ENCODE measurements around the gene GGT7.
"Not testable (repeated sequence)": the region's sequence is repeated elsewhere in the genome, so short reads cannot be mapped to it uniquely, and the experiment has no call there.

GGT7 gene

GRCh38 chr20:34907616-34908469 is 35.2 kb upstream of the GGT7 start:
- DNase-seq (ENCODE audit: extremely low spot score), result no peak
- ChIA-PET POLR2A (no interaction called here), CTCF (interaction anchor here (0.6 kb wide), 1 partner anchor 334 kb away, joined by 6 read pairs; no protein-coding TSS in a partner anchor)

GRCh38 chr20:34904202-34904621 is 31.6 kb upstream of the GGT7 start:
- ChIA-PET CTCF (no interaction called here), POLR2A (interaction anchor here (1.1 kb wide), 1 partner anchor 15 kb away, joined by 3 read pairs; no protein-coding TSS in a partner anchor)
- DNase-seq (ENCODE audit: extremely low spot score), result no peak
- TF ChIP-seq HDGF (IDR thresholded peaks at IDR 0.05; ENCODE audit: borderline replicate concordance) (no peak), PKNOX1 (IDR thresholded peaks at IDR 0.05) (no peak), NFRKB (IDR thresholded peaks at IDR 0.05) (no peak), SUZ12 (IDR thresholded peaks at IDR 0.05) (no peak), SP1 (IDR thresholded peaks at IDR 0.05) (no peak), BHLHE40 (IDR thresholded peaks at IDR 0.05; ENCODE audit: borderline replicate concordance) (no peak), ELF4 (IDR thresholded peaks at IDR 0.05) (no peak), ZNF384 (IDR thresholded peaks at IDR 0.05) (no peak), FOXK2 (IDR thresholded peaks at IDR 0.05) (no peak), LEF1 (IDR thresholded peaks at IDR 0.05; ENCODE audit: borderline replicate concordance) (no peak), L3MBTL2 (conservative IDR thresholded peaks at IDR 0.05) (no peak), ARNT (IDR thresholded peaks at IDR 0.05) (no peak), FOXM1 (IDR thresholded peaks at IDR 0.05; ENCODE audit: borderline replicate concordance) (no peak), TARDBP (IDR thresholded peaks at IDR 0.05) (no peak), FOXA1 (IDR thresholded peaks at IDR 0.05) (no peak), CTBP1 (IDR thresholded peaks at IDR 0.05; ENCODE audit: borderline replicate concordance) (no peak)

More at GRCh38 chr20:34907616-34908469, 35.2 kb upstream of the GGT7 start:
- TF ChIP-seq LEF1 (IDR thresholded peaks at IDR 0.05; ENCODE audit: borderline replicate concordance) (no peak), FOXK2 (IDR thresholded peaks at IDR 0.05) (no peak)

- CTCF ChIA-PET, POLR2A ChIA-PET: not testable (repeated sequence)
Measured at GRCh38 chr20:34898731-34899130, 26.1 kb upstream of the GGT7 start.

GRCh38 chr20:34898129-34898528 is 25.5 kb upstream of the GGT7 start:
- POLR2A ChIA-PET, CTCF ChIA-PET: not testable (repeated sequence)

More at GRCh38 chr20:34898731-34899130, 26.1 kb upstream of the GGT7 start:
- DNase-seq (ENCODE audit: extremely low spot score), result not testable (repeated sequence)

GRCh38 chr20:34896086-34896621 is 23.5 kb upstream of the GGT7 start:
- no peak for DNase-seq (ENCODE audit: extremely low spot score)
- ChIA-PET POLR2A (no interaction called here), CTCF (no interaction called here)
- TF ChIP-seq ELF4 (IDR thresholded peaks at IDR 0.05) (no peak), L3MBTL2 (conservative IDR thresholded peaks at IDR 0.05) (no peak)

More at GRCh38 chr20:34898129-34898528, 25.5 kb upstream of the GGT7 start:
- DNase-seq (ENCODE audit: extremely low spot score), result not testable (repeated sequence)

GRCh38 chr20:34895465-34895864 is 22.8 kb upstream of the GGT7 start:
- no peak for DNase-seq (ENCODE audit: extremely low spot score)
- ChIA-PET POLR2A (interaction anchor here (0.6 kb wide), 1 partner anchor 38 kb away, joined by 3 read pairs; no protein-coding TSS in a partner anchor), CTCF (no interaction called here)
- TF ChIP-seq CTBP1 (IDR thresholded peaks at IDR 0.05; ENCODE audit: borderline replicate concordance) (no peak), ARNT (IDR thresholded peaks at IDR 0.05) (no peak), HDGF (IDR thresholded peaks at IDR 0.05; ENCODE audit: borderline replicate concordance) (no peak)

GRCh38 chr20:34894723-34895122 is 22.1 kb upstream of the GGT7 start:
- ChIA-PET POLR2A (no interaction called here), CTCF (no interaction called here)
- DNase-seq (ENCODE audit: extremely low spot score), result no peak
- TF ChIP-seq ZNF384 (IDR thresholded peaks at IDR 0.05) (no peak), FOXM1 (IDR thresholded peaks at IDR 0.05; ENCODE audit: borderline replicate concordance) (no peak), FOXK2 (IDR thresholded peaks at IDR 0.05) (no peak), ELF4 (IDR thresholded peaks at IDR 0.05) (no peak), SUZ12 (IDR thresholded peaks at IDR 0.05) (no peak), CTBP1 (IDR thresholded peaks at IDR 0.05; ENCODE audit: borderline replicate concordance) (no peak), HDGF (IDR thresholded peaks at IDR 0.05; ENCODE audit: borderline replicate concordance) (no peak), NFRKB (IDR thresholded peaks at IDR 0.05) (no peak), LEF1 (IDR thresholded peaks at IDR 0.05; ENCODE audit: borderline replicate concordance) (no peak)

- no peak for TF ChIP-seq SP1 (IDR thresholded peaks at IDR 0.05)
- TF ChIP-seq HDGF (IDR thresholded peaks at IDR 0.05; ENCODE audit: borderline replicate concordance), result no peak
- TF ChIP-seq SUZ12 (IDR thresholded peaks at IDR 0.05), result no peak
- no peak for TF ChIP-seq ELF4 (IDR thresholded peaks at IDR 0.05)
- no peak for TF ChIP-seq ZNF384 (IDR thresholded peaks at IDR 0.05)
- no peak for TF ChIP-seq FOXK2 (IDR thresholded peaks at IDR 0.05)
- no peak for TF ChIP-seq TARDBP (IDR thresholded peaks at IDR 0.05)
- no peak for TF ChIP-seq NFRKB (IDR thresholded peaks at IDR 0.05)
- TF ChIP-seq BHLHE40 (IDR thresholded peaks at IDR 0.05; ENCODE audit: borderline replicate concordance), result no peak
- no peak for TF ChIP-seq FOXA1 (IDR thresholded peaks at IDR 0.05)
- no peak for TF ChIP-seq ARNT (IDR thresholded peaks at IDR 0.05)
- TF ChIP-seq L3MBTL2 (conservative IDR thresholded peaks at IDR 0.05), result no peak
- no peak for TF ChIP-seq PKNOX1 (IDR thresholded peaks at IDR 0.05)
- no peak for TF ChIP-seq CTBP1 (IDR thresholded peaks at IDR 0.05; ENCODE audit: borderline replicate concordance)
- TF ChIP-seq LEF1 (IDR thresholded peaks at IDR 0.05; ENCODE audit: borderline replicate concordance), result no peak
- no peak for TF ChIP-seq FOXM1 (IDR thresholded peaks at IDR 0.05; ENCODE audit: borderline replicate concordance)
- ChIA-PET CTCF (no interaction called here), POLR2A (no interaction called here)
- DNase-seq (ENCODE audit: extremely low spot score), result no peak
Measured at GRCh38 chr20:34892671-34893070, 20.0 kb upstream of the GGT7 start.
